IPS-NIHi7 (cell line): ENCODE measurements around the gene NFIL3.
"Not testable (repeated sequence)": the region's sequence is repeated elsewhere in the genome, so short reads cannot be mapped to it uniquely, and the experiment has no call there.

Experiments
- DNase-seq: peaks from one replicate; pipeline ENCODE4 v3.0.0; 2012; ENCODE audit warnings: mixed read lengths; ENCODE audit errors: extremely low spot score

NFIL3 gene, protein sequence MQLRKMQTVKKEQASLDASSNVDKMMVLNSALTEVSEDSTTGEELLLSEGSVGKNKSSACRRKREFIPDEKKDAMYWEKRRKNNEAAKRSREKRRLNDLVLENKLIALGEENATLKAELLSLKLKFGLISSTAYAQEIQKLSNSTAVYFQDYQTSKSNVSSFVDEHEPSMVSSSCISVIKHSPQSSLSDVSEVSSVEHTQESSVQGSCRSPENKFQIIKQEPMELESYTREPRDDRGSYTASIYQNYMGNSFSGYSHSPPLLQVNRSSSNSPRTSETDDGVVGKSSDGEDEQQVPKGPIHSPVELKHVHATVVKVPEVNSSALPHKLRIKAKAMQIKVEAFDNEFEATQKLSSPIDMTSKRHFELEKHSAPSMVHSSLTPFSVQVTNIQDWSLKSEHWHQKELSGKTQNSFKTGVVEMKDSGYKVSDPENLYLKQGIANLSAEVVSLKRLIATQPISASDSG

DNA sequence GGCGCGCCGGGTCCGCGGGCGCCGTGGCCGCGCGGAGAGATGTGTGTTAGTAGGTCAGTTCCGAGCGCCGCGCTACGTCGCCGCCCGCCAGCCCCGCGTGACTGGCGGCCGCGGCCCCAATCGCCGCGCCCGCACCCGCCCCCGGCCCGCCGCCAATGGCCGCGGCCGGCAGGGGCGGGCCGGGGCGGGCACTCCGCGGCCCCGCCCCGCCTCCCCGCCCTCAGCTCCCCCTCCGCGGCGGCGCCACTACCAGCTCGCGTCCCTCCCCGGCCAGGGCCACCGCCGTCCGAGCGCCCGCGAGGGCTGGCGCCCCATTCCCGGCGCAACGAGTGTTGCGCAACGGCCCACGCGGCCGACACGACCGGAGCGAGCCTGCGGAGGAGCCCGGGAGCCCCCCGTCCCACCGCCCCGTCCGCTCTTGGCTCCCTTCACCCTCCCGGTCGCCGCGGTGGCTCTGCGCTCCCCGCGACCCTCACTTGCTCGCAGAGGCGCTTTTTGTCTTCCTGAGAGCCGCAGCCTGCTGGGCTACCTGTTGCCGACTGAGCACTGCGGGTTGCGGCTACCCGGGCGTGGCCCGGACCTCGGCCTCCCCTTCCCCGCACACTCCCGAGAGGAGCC is at the start of gene NFIL3:
Gene NFIL3, minus strand, starts transcription at position 48 of the 618 bp plus-strand sequence. CDS start 13,098 bp downstream, outside the sequence.
- DNase-seq, result peak; percentile 90

DNA sequence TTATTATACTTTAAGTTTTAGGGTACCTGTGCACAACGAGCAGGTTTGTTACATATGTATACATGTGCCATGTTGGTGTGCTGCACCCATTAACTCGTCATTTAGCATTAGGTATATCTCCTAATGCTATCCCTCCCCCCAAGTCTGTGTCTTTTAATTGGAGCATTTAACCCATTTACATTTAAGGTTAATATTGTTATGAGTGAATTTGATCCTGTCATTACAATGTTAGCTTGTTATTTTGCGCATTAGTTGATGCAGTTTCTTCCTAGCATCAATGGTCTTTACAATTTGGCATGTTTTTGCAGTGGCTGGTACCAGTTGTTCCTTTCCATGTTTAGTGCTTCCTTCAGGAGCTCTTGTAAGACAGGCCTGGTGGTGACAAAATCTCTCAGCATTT is 47.9 kb upstream of the NFIL3 start:
- not testable (repeated sequence) for DNase-seq

DNA sequence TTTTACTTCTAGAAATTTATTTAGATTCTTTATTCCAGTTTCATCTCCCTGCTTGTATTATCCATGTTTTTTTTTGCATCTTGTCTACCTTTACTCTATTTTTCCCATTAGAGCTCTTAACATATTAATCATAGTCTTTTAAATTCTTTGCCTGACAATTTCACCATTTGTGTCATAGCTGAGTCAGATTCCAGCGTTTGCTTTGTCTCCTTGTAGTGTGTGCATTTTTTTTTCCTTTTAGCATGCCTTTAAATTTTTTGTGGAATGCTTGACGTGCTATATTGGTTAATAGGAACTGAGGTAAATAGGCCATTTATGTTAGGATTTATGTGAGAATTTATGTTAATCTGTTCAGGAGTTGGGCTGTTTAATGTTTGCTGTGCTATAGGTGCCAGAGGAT is 41.8 kb upstream of the NFIL3 start:
- no peak for DNase-seq

DNA sequence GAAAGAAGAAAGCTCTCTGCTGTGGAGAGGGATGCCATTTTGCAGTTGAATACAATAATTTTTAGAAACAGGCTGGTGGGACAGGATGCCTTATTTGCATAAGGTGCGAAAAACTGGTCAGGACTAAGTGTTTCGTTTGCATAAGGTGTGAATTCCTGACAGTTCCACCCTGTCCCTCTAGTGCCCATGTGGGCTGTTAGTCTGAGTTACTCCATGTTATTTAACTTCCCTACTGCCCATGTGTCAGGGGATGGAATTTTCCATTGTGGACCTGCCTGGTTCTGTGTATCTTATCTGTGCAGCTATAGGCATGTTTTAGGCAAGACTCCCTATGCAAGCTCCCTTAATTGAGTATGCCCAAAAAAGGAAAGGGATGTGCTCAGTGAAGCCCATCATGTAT is 35.3 kb upstream of the NFIL3 start:
- no peak for DNase-seq

DNA sequence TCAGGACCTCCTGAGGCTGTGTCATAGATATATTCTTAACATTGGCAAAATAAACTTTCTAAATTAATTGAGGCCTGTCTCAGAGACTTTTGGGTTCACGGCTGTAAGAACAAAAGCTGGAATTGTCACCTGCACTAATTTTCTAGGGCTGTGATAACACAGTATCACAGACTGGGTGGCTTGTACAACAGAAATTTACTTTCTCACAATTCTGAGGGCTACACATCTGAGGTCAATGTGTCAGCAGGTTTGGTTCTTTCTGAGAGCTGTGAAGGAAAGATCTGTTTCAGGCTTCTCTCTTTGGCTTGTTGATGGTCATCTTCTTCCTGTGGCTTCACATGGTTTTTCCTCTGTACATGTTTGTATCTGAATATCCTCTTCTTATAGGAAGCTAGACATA is 29.2 kb upstream of the NFIL3 start:
- no peak for DNase-seq

DNA sequence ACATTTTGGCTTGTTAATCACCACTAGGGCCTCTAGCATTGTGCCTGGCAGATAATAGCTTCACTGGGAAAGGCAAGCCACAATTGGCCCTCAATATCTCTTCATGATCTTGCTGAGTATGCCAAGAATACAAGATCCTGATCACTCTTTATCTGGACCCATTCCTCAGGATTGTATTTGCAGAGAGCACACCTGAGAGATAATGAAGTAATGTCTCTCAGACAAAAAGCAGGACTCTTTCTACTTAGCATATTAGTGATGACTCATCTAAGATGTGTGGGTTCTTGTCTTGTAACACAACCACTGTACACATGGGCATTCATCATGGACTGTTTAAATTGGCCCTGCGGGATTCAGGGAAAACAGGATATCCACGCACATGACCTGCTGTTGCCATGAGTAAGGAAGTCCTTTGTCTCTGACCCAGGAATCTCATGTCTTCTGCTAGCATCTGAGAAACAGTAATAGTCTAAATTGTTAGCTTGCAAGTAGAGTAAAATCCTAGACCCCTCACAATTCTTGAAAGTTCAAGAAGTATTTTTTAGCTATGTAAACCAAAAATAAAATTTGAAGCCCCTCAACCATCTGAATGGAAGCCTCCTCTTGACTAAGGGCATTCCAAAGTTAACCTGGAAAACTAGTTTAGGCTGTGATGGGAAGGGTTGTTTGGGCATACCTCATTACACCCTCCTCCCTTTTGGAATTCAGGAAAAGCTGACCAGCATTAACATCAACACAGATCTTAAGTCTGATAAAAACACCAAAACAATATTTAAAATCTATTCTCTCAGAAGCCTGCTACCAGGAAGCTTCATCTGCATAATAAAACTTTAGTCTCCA is 28.0 kb upstream of the NFIL3 start:
- DNase-seq, result no peak

DNA sequence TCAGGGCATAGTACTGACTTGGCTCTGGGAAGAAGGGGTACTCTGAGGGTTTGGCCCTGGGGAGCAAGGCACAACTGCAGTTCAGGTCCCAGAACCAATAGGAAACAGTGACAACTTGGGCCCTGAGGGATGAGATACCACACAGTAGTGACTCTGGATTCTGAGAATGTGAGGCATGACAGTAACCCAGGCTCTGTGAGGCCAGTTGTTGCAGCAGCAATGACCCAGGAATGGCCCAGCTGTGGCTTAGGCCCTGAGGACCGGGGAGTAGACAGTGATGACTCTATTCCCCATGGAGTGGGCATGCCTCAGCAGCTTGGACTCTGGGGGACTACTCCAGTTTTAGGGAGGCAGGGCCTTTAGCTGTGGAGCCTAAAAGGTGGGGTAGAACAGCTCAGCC is 21.5 kb upstream of the NFIL3 start:
- DNase-seq, result no peak

DNA sequence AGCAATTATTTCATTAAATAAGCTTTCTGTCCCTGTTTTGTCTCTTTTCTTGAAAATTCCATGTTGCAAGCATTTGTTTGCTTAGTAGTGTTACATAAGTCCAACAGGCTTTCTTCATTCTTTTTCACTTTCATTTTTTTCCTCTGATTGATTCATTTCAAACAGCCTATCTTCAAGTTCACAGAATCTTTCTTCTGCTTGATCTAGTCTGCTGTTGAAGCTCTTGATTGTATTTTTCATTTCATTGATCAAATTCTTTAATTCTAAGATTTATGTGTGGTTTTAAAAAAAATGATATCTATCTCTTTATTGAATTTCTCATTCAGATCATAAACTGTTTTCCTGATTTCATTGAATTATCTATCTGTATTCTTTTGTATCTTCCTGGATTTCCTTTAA is 20.4 kb upstream of the NFIL3 start:
- DNase-seq, result no peak

DNA sequence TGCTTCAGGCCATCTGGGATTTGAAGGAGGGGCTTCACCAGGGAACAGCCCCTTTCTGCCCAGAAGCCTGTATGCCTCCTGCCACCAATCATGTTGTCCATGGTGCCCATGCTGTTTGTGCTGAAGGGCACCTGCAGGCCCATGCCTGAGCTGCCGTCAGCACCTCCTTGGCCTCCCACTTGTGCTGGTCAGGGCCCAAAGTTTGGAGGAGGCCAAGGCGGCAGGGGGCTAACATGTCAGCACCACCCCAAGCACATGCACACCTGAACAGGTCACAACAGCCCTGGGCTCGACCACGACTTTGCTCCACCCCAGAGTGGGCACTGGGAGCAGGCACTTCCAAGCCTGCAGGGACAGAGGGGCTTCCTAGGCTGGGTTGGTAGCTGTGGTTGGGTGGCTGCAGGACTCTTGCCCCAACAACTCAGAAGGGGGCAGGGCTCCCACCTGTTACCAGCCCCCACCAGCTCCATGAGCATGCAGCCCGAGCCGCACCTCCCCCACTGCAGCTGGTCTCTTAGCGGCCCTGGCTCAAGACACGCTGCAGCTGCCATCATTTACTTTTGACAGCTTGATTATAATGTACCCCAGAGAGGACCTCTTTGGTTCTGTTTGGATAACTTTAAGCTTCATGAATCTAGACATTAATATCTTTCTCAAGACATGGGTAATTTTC is 19.8 kb upstream of the NFIL3 start:
- no peak for DNase-seq

DNA sequence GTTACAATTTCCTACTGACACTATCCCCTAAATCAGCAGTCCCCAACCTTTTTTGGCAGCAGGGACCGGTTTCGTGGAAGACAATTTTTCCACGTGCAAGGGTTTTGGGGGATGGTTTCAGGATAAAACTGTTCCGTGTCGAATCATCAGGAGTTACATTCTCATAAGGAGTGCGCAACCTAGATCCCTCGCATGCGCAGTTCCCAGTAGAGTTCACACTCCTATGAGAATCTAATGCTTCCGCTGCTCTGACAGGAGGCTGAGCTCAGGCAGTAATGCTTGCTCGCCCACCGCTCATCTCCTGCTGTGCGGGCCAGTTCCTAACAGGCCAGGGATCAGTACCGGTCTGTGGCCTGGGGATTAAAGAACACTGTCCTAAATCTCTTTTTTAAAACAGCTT is 13.2 kb upstream of the NFIL3 start:
- no peak for DNase-seq

DNA sequence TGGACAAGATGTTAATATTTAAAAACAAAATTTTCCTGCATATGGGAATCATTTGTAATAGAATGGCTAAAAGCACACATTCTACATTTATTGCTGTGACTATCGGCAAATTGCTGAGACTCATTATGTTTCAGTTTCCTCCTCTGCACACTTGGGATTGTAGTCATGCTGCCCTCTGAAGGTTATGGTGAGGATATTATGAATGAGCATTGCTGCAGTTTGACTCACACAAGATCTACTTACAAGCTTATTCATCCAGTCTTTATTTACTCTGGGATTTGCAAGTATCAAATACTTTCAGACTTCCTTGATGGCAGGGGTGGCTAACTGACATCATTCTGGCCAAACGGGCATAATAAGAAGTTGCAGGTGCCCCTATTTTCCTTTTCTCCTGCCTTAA is 9.5 kb upstream of the NFIL3 start:
- DNase-seq, result no peak

DNA sequence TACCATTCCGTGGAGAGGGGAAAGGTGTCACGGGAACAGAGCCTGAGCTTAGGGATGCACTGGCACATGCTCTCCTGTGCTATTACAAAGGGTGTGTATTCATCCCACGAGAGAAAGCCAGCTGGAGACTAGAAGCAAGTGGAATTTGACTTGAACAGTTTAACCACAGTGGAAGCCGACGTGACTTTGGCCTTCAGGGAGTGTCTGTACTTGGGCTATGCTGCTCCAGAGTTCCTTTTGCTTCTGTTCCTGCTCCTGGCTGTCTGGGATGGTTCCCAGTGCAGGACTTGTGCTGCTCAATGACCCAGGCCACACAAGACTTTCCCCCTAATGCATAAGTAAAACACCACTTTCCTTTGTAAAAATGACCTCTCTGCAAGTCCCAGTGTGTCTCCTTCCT is 7.9 kb upstream of the NFIL3 start:
- no peak for DNase-seq

DNA sequence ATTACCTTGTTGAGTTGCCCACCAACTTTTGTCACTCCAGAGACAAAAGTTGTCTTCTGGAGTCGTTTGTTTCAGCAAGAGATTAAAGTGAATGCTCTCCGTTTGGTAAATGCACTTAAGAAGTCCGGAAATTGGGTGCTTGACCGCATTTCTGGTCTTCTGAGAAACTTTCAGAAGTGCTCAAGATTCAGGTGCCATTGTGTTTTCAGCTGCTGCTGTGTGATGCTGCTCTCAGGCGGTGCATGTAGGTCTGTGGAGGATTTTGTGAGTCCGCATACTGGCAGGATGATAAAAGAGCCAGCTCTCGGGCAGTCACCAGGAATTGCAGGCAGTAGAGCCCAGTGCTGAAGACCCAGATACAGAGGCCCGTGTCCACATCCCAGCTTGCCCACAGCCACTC is 5.9 kb upstream of the NFIL3 start:
- DNase-seq, result no peak

DNA sequence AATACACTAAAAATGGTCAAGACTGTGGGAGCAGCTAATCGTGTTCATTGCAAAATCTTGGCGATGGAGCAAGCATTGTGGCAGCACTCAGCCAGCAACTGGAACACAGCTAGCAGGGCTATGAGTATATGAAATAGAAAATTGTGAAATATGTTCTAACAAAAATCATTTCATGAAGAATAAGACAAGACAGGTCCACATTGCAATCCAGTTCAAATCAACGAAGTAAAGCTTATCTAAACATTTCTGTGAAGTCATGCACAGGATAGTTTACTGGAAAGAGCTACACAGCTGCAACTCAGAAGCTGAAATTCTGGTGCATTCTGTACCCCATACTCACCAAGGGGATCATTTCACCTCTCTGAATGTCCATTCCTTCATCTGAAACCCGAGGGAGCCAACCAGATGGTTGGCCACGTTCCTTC is 5.3 kb upstream of the NFIL3 start:
- no peak for DNase-seq

DNA sequence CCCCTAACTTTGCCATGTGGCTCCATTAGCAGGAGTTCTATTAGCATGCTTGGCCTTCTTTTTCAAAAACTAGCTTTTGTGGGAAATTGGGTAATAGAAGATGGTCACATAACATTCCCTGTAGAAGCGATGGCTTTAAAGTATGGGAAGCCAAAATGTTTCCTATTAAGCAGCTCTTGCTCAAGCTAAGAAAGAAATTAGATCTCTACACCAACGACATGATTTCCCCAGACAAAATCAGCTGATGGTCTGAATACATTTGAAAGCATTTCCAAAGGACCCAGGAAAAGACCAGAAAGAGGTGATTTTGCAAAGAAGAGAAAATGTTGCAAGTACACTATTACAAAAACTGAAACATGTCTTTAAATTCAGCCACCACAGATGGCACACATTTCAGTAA is 4.8 kb upstream of the NFIL3 start:
- DNase-seq, result no peak

DNA sequence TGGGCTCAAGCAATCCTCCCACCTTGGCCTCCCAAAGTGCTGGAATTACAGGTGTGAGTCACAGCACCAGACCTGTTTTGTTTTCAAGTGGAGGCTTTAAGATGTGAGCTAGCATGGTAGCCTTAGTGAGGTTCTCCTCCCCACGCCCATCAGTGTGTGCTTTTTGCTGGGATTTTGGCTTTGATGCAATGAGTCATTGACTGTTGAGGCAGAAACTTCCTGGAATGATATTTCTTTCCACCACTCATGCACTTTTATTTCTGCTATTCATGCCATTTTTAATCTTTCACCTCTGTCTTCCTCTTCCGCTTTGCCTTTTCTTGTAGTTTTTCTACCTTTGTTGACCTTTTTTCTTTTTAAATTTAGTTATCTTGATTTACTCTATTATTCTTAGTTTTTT is 4.2 kb upstream of the NFIL3 start:
- no peak for DNase-seq

DNA sequence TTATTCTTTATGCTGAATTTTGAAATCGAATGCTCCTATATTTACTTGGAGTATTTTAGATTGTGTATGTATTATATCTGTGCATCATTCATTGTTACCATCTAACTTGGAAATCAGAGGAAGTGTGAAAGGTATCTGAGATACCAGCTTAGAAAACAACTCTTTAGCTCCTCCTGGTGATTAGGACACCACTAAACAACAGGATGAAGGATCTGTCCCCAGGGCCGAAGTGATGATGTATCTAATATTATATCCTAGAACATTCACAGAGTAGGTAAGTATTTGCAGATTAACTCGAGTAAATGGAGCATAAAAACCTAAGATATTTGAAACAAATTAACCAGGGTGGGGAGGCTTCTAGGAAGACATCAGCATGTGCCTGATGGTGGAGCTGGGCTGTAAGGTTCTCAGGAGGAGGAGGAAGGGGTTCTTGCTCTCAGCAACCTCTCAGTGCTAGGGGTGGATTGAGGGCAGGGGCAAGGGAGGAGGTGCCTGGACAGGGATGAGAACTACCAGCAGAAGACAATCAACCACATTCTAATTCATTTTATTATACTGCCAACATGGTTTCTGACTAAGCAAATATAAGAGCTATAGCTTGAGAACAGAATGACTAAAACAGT is 2.6 kb upstream of the NFIL3 start:
- DNase-seq, result peak; percentile 50

DNA sequence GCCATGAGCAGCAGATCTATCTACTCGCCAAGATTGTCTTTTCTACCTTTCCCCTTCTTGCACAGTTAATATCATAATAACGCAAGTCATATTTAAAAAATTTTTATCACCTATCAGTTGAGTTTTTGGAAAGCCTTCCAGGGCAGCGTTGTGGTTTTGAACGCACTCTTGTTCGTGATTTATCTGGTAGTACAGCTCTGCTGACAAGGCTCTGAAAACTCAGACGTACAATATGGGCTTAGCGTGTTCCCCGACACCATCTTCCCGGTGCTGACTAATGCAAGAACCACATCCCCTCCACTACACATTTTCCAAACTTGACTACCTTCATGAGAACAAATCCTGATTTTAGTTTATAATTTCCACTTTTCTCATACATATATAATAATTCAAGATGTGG is 1.6 kb upstream of the NFIL3 start:
- no peak for DNase-seq

DNA sequence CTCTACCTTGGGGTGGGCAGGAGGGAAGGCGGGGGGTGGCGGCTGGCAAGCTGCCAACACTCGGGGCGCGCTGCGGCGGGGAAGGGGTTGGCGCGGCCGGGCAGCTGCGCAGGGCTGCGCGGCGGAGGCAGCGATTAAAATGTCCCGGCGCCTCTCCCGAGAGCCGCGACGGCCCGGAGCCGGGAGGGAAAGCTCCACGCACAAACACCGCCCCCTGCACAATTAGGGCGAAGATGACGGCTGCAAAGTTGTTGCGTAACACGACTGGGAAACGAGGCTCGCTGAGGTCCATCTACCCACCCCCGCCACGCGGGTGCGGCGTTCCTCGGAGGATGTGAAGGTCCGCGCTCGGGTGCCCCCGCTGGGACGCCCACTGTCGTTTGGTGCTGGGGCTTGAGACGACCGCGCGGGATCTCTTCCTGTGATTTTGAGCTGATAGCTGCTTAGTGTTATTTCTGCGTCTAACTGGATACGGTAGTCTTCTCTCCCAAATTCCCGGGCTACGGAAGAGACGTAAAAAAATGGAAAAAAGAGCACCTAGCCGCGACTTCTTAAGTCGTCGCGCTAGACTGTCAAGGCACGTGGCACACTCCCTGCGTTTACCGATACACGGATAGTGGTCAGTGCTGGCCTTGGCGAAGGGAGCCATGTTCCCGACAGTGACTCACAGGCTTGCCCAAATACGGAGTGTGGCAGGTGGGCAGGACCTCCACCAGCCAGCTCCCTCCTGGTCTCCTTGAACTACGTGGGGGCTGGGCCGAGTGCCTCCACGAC is 958 bp upstream of the NFIL3 start:
- DNase-seq, result peak; percentile 42
